ENCODE results near the gene SLC4A4. TPM values are rescaled to one million over a fixed set of nuclear protein-coding genes. Genes with fewer than 3 reads are reported as not detected.
A peak's percentile ranks its signal among the peaks of the same experiment; 100 is the strongest.

The SLC4A4 gene
- total and polyA plus RNA-seq, 2 of the 13 experiments (the other 11 are each of a cell fraction or from before 2014, with no cell fraction given): 0.01 TPM; not detected in 1

GRCh38 chr4:71486550-71487343 is 147.9 kb downstream of the SLC4A4 start:
- 14% methylated on average over 4 of the region's 4 CpGs for WGBS (ENCODE audit: low lambda C conversion rate)
- Histone ChIP-seq H3K4me1 (ENCODE audit: insufficient read depth, low read length) (no peaks in the 10 kb centered on the region), H4K20me1 (ENCODE audit: insufficient read depth, low read length) (no peaks in the 10 kb centered on the region), H3K27me3 (ENCODE audit: control insufficient read depth in 1 of 2, insufficient read depth in 2 of 2, low read length in 2 of 2) (no peaks in the 10 kb centered on the region), H3K36me3 (replicated peaks in 1 of 2; ENCODE audit: control insufficient read depth in 1 of 2, insufficient read depth in 2 of 2, low read length in 2 of 2) (no peaks in the 10 kb centered on the region), H3K4me3 (replicated peaks in 1 of 3; ENCODE audit: insufficient read depth in 1 of 3, low read depth in 2 of 3, low read length in 3 of 3) (no peak overlapping the region), H3K27ac (ENCODE audit: extremely low read length, insufficient read depth, low read length) (no peak overlapping the region), H3K9me3 (ENCODE audit: low read length) (no peaks in the 10 kb centered on the region), H3K79me2 (ENCODE audit: insufficient read depth, low read length) (no peaks in the 10 kb centered on the region), H3K4me2 (ENCODE audit: low read depth, low read length) (no peak overlapping the region), H2AFZ (ENCODE audit: low read length) (no peak overlapping the region), H3K9ac (ENCODE audit: insufficient read depth, low read depth, low read length) (no peak overlapping the region)
- no peak for DNase-seq (ENCODE audit: low spot score)
- CTCF ChIA-PET (ENCODE audit: low intra/inter-chr PET ratio, low total read pairs): no interaction called here
- in situ Hi-C loops (cut with HindIII; ENCODE audit: extremely low pct_ligation_motif_present, low pct_unique_long_range_greater_than_20kb): no loop called here
- ATAC-seq: no peak
- POLR2A ChIA-PET: no interaction called here
- no peak for TF ChIP-seq ATF5 (CRISPR knock-in tag; IDR thresholded peaks at IDR 0.05; ENCODE audit: low read depth)
- peak; percentile 37 to 66 for TF ChIP-seq MAFK (conservative IDR thresholded peaks at IDR 0.05 in 1 of 2, IDR thresholded peaks at IDR 0.05 in 1 of 2; ENCODE audit: low read length in 2 of 2)
- TF ChIP-seq YEATS4 (CRISPR knock-in tag; IDR thresholded peaks at IDR 0.05; ENCODE audit: borderline replicate concordance): no peak
- TF ChIP-seq ZBTB33 (CRISPR knock-in tag; IDR thresholded peaks at IDR 0.05): no peak
- no peak for TF ChIP-seq AKNA (CRISPR knock-in tag; IDR thresholded peaks at IDR 0.05; ENCODE audit: borderline replicate concordance)
- TF ChIP-seq MAFF (IDR thresholded peaks at IDR 0.05; ENCODE audit: low read depth, low read length): peak; percentile 39; the same call in 1 of the 2 replicates
- no peak for TF ChIP-seq NFIC (IDR thresholded peaks at IDR 0.05; ENCODE audit: low read length)
- no peak for TF ChIP-seq NPAS2 (CRISPR knock-in tag; IDR thresholded peaks at IDR 0.05; ENCODE audit: borderline replicate concordance)
- TF ChIP-seq GLI4 (CRISPR knock-in tag; IDR thresholded peaks at IDR 0.05; ENCODE audit: borderline replicate concordance): no peak
- BruUV-seq (replicated peaks): no TSS peak
- no peak for FAIRE-seq
- intact Hi-C loops (cut with micrococcal nuclease; ENCODE audit: unreplicated experiment): no loop called here

All from HepG2 (cell line).